ENCODE data around the gene ATXN7.

ATXN7 gene

GRCh38 chr3:63934041-63934866 is 70.6 kb downstream of the ATXN7 start:
- DNase-seq (ENCODE audit: low spot score), result no peak

- DNase-seq (ENCODE audit: low spot score), result no peak
These were observed 73.3 kb downstream of the ATXN7 start for GRCh38 chr3:63936925-63937324.

- no peak for DNase-seq (ENCODE audit: low spot score)
These were observed 74.3 kb downstream of the ATXN7 start for GRCh38 chr3:63937661-63938651.

GRCh38 chr3:63940389-63940757 is 76.7 kb downstream of the ATXN7 start:
- no peak for DNase-seq (ENCODE audit: low spot score)

- DNase-seq (ENCODE audit: low spot score), result no peak
These were observed 78.9 kb downstream of the ATXN7 start for GRCh38 chr3:63942528-63942927.

GRCh38 chr3:63943678-63944077 is 80.0 kb downstream of the ATXN7 start:
- no peak for DNase-seq (ENCODE audit: low spot score)

DNA sequence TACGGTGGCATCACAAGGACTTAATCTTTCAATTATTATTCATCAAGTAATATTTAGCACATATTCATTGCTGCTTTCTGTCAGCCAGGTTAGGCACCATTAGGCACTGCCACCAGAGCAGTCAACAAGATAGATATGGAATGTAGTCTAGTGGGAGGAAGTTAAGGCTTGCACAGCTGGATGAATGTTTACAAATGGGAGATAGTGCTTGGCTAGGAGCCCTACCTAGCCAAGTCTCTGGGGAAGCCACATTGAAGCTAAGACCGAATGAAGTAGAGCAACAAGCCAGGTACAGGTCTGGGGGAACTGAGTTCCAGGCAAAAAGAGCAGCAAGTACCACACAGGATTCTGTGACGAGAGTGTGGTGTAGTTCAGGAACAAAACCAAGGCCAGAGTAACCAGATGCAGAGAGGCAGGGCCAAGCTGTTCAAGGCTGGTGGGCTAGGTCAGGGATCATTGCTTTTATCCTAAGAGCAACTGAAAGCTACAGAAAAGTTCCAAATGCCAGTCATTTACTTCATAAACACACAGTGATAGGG is 82.0 kb downstream of the ATXN7 start:
- DNase-seq (ENCODE audit: low spot score), result peak; percentile 7

GRCh38 chr3:63946753-63947152 is 83.1 kb downstream of the ATXN7 start:
- no peak for DNase-seq (ENCODE audit: low spot score)

DNA sequence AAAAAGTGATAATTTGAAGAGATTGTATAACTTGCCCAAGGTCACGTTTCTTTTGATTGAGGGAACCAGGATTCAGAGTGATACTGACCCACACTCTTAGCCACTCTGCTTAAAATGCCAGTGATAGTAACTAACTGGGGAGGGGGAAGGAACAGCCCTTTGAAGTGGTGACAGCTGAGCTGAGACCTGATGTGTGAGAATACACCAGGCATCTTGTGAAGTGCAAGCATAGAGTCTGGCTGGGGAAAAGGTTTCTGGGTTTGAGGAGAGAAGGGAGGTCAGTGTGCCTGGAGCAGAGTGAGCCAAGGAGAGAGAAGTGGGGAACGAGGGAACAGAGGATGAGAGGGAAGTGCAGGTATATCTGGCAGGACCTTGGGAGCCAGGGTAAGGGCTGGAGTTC is 83.9 kb downstream of the ATXN7 start:
- no peak for DNase-seq (ENCODE audit: low spot score)

- no peak for DNase-seq (ENCODE audit: low spot score)
These were observed 85.3 kb downstream of the ATXN7 start for GRCh38 chr3:63949005-63949404.

- no peak for DNase-seq (ENCODE audit: low spot score)
These were observed 87.0 kb downstream of the ATXN7 start for GRCh38 chr3:63950698-63951097.

DNA sequence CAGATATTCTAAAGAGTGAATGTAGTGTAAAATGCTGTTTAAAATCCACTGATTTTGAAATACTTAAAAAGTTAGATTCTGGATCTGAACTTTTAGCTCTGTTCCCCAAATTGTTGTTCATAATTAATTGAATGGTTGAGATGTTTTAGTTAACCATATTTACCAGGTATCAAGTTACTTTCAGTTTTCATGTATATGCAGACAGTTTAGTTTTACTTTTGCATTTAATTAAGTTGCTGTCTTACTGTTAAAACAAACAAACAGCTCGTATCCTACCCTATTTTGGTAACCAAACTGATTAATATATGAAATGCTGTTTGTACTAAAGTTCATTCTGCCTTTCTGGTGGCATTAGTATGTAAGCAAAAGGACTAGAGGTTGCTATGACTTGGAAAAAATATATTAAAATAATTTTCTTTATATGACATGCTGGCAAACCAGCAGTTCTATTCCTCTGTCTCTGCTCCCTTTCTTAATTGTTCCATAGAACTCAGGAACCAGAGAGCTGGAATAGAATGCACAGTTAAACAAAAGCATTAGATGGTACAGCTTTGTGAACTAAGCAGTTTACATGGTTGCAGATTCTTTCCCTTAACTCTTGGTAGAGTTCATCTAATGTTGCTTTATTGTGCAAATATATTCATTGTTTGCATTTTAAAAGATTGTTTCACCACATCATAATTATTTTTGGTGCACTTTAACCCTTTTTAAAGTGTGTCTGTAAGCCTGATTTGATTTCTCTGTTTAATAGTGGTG is 88.0 kb downstream of the ATXN7 start:
- no peak for DNase-seq (ENCODE audit: low spot score)

- DNase-seq (ENCODE audit: low spot score), result no peak
These were observed 88.6 kb downstream of the ATXN7 start for GRCh38 chr3:63952248-63952594.

DNA sequence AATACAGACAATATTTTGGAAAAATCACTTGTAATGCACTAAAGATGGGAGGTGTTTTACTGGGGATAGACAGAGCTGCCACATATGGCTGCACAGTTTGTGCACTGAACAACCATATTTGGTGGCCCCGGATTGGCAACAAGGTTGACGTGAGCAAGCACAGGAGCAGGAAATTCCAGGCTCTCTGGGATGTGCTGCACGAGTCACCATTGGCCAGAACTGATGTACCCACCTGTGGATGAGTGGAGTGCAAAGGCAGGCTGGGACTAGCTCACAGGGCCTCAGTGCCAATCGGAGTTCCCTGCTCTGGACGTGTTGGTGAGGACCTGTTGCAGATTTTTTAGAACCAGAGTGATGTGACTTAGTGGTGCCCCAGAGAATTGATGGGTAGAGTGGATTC is 90.5 kb downstream of the ATXN7 start:
- DNase-seq (ENCODE audit: low spot score), result no peak

DNA sequence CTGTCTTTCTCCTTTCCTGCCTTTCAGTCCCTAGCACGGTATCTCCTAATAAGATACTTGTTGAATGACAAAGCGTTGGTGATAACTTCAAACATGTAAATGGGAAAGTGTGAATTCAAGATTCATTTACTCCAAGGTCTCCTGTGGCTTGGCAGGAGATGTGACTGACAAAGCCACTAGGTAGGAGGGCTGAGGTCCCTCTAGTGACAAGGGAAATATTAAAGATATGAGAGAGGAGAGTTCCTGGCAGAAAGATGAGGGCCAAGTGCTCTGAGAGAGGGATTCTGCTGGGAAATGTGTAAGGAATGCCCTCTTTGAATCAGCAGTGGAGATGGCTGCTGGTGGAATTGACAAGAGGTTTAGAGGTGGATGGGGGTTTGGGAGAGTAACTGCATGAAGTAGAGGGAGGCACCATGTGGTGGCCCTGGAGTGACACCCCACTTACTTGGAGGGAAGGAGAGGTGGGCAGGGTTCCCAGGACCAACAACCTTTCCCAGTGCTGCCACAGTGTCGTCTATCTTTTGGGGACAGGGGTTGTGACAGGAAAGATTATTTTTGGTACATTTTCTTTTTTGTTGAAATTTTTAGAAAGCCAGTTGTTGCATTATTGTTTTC is 91.5 kb downstream of the ATXN7 start:
- no peak for DNase-seq (ENCODE audit: low spot score)

GRCh38 chr3:63955830-63956545 is 92.3 kb downstream of the ATXN7 start:
- no peak for DNase-seq (ENCODE audit: low spot score)

DNA sequence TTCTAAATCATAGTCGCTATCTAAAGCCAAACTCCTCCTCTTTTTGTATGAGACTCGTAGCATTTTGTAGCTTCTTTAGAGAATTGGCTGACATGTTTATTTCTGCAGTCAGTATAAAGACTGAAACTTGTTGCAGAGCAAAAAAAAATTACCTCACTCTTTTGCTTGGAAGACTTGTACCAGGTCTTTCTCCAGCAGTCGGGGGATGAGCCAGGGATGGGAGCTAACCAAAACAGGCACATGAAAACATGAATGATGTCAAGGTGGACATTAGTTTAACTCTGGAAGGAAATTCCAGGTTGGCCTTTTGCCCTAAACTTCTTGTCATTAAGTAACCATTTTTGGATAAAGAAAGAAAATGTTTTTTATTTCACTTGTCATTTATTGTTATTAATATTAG is 95.5 kb downstream of the ATXN7 start:
- DNase-seq (ENCODE audit: low spot score), result no peak

DNA sequence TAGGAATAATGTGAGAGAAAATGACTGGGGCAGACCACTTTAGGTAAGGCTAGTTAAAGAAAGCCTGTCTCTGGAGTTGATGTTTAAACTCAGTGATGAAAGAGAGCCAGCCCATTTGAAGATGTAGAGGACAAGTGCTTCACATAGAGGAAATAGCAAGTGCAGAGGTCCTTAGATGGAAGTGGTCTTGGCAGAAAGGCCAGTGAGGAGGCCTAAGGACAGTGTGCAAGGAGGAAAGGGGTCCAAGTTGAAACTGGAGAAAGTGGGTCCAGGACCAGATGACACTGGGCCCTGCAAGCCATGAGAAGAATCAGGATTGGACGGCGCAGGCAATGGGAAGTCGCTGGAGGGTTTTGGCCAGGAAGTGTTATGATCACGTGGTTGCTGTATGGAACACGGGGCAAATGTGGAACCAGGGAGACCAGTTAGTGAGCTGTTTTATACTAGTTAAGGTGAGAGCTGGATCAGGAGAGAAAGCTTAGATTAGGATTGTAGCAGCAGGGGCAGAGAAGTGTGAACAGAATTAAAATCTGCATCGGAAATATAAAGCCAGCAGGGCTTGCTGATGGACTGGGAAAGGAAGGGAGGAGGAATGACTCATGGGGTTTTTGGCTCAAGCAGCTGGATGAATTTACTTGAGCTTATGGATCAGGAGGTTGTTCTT is 96.5 kb downstream of the ATXN7 start:
- no peak for DNase-seq (ENCODE audit: low spot score)

GRCh38 chr3:63961891-63962290 is 98.2 kb downstream of the ATXN7 start:
- peak; percentile 10 for DNase-seq (ENCODE audit: low spot score)

DNA sequence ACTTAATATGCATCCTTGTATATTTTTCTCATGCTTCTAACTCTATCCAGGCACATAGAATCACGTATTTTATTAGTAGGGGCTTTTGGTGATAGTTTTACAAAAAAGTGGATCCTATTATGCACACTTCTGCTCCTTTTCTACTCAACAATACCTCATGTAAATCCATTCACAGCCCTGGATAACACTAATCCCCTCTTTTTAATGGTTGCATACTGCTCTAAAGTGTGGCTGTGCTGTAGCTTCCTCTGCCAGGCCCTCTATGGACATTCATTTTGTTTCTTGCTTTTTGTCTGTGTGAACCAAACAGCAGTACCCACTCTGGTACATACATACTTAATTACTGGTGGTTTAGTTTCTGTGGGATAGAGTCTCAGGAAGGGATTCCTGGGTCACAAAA is 99.8 kb downstream of the ATXN7 start:
- DNase-seq (ENCODE audit: low spot score), result no peak
